Mucosa of rectum (tissue), 2 donors: ENCODE data around the gene ZNF8.
"Not testable (repeated sequence)": the region's sequence is repeated elsewhere in the genome, so short reads cannot be mapped to it uniquely, and the experiment has no call there.

Experiments
- H3K27ac ChIP-seq, 2 donors: one replicate each; pipeline ENCODE4 v1.7.0; 2013; ENCODE audit warnings: inconsistent platforms in 2 of 2, low read depth in 2 of 2, low read length in 2 of 2
- H3K27me3 ChIP-seq, 2 donors: one replicate each; pipeline ENCODE4 v1.7.0; 2013; ENCODE audit warnings: low read length in 2 of 2; ENCODE audit not compliant: control insufficient read depth in 2 of 2, insufficient read depth in 2 of 2
- H3K36me3 ChIP-seq, 2 donors: one replicate each; pipeline ENCODE4 v1.7.0; 2013; ENCODE audit warnings: low read length in 2 of 2; ENCODE audit not compliant: control insufficient read depth in 2 of 2, insufficient read depth in 2 of 2
- H3K4me1 ChIP-seq, 2 donors: one replicate each; pipeline ENCODE4 v1.7.0; 2013; ENCODE audit warnings: low read length in 2 of 2, mild to moderate bottlenecking in 1 of 2; ENCODE audit not compliant: control insufficient read depth in 2 of 2, insufficient read depth in 2 of 2
- H3K4me3 ChIP-seq, 2 donors: one replicate each; pipeline ENCODE4 v1.7.0; 2013; ENCODE audit warnings: low read length in 2 of 2
- H3K9ac ChIP-seq, 2 donors: one replicate each; pipeline ENCODE4 v1.7.0; 2013; ENCODE audit warnings: low read length in 2 of 2, low read depth in 1 of 2, mild to moderate bottlenecking in 1 of 2
- H3K9me3 ChIP-seq, 2 donors: one replicate each; pipeline ENCODE4 v1.7.0; 2013; ENCODE audit warnings: low read length in 2 of 2; ENCODE audit not compliant: control insufficient read depth in 2 of 2
- donor health status: healthy.
- donor health status: Normal muscosa, but diverticular disease.

ZNF8 gene

GRCh38 chr19:58278541-58279041, at the start of gene ZNF8:
Gene ZNF8, plus strand, starts transcription at chr19:58278955. Its CDS starts 127 bp downstream, at chr19:58279082.
- Histone ChIP-seq H3K9ac (peak within 1 kb of the TSS; percentile 68 to 81), H3K27ac (peak within 1 kb of the TSS; percentile 74 to 84), H3K4me3 (peak within 1 kb of the TSS; percentile 84 to 88), H3K9me3 (peaks cover 8 to 10% of the 10 kb centered on the region in 2 donors), H3K27me3 (no peaks in the 10 kb centered on the region), H3K4me1 (peaks cover 3 to 4% of the 10 kb centered on the region in 2 donors), H3K36me3 (no peaks in the 10 kb centered on the region)

- Histone ChIP-seq H3K4me1 (peaks cover 6% of the 10 kb centered on the region in 2 donors), H3K4me3 (peak overlapping the region; percentile 72 to 88), H3K9ac (peak overlapping the region; percentile 70 to 79), H3K36me3 (peaks cover 35 to 44% of the 10 kb centered on the region in 2 donors), H3K9me3 (peaks cover 24% of the 10 kb centered on the region in 2 donors), H3K27me3 (no peaks in the 10 kb centered on the region), H3K27ac (no peak overlapping the region)
Observed at GRCh38 chr19:58229255-58229639, 49.5 kb upstream of the ZNF8 start.

GRCh38 chr19:58237324-58237723, 41.4 kb upstream of the ZNF8 start:
- Histone ChIP-seq H3K36me3 (peaks cover 40 to 65% of the 10 kb centered on the region in 2 donors), H3K9ac (no peak overlapping the region), H3K27ac (no peak overlapping the region), H3K4me1 (no peaks in the 10 kb centered on the region), H3K27me3 (no peaks in the 10 kb centered on the region), H3K4me3 (peak overlapping the region in 1 of 2 donors; percentile 4), H3K9me3 (peaks cover 35 to 46% of the 10 kb centered on the region in 2 donors)

GRCh38 chr19:58243351-58243750, 35.4 kb upstream of the ZNF8 start:
- H3K27me3 ChIP-seq, result no peaks in the 10 kb centered on the region
- H3K36me3 ChIP-seq, result peaks cover 55 to 69% of the 10 kb centered on the region in 2 donors
- peaks cover 55 to 59% of the 10 kb centered on the region in 2 donors for H3K9me3 ChIP-seq
- no peak overlapping the region for H3K27ac ChIP-seq
- H3K4me3 ChIP-seq, result no peak overlapping the region
- no peaks in the 10 kb centered on the region for H3K4me1 ChIP-seq
- H3K9ac ChIP-seq, result no peak overlapping the region

- no peak overlapping the region for H3K9ac ChIP-seq
- no peaks in the 10 kb centered on the region for H3K4me1 ChIP-seq
- peaks cover 61 to 86% of the 10 kb centered on the region in 2 donors for H3K36me3 ChIP-seq
- H3K27ac ChIP-seq, result no peak overlapping the region
- no peaks in the 10 kb centered on the region for H3K27me3 ChIP-seq
- H3K9me3 ChIP-seq, result peaks cover 58 to 60% of the 10 kb centered on the region in 2 donors
- peak overlapping the region; percentile 22 to 38 for H3K4me3 ChIP-seq
Observed at GRCh38 chr19:58248886-58249285, 29.9 kb upstream of the ZNF8 start.

- Histone ChIP-seq H3K9me3 (peaks cover 51 to 60% of the 10 kb centered on the region in 2 donors), H3K36me3 (peaks cover 52 to 79% of the 10 kb centered on the region in 2 donors), H3K9ac (no peak overlapping the region), H3K27ac (no peak overlapping the region), H3K27me3 (no peaks in the 10 kb centered on the region), H3K4me1 (no peaks in the 10 kb centered on the region), H3K4me3 (no peak overlapping the region)
Observed at GRCh38 chr19:58252102-58252685, 26.6 kb upstream of the ZNF8 start.

GRCh38 chr19:58258259-58258658, 20.5 kb upstream of the ZNF8 start:
- not testable (repeated sequence) for H3K27me3 ChIP-seq, H3K27ac ChIP-seq, H3K4me1 ChIP-seq, H3K9ac ChIP-seq
- Histone ChIP-seq H3K4me3 (peak overlapping the region; percentile 32 to 38), H3K36me3 (peaks cover 55 to 73% of the 10 kb centered on the region in 2 donors), H3K9me3 (peaks cover 73 to 80% of the 10 kb centered on the region in 2 donors)

GRCh38 chr19:58261600-58261967, 17.2 kb upstream of the ZNF8 start:
- peak overlapping the region; percentile 33 to 46 for H3K4me3 ChIP-seq
- no peak overlapping the region for H3K9ac ChIP-seq
- peaks cover 38 to 59% of the 10 kb centered on the region in 2 donors for H3K36me3 ChIP-seq
- no peaks in the 10 kb centered on the region for H3K27me3 ChIP-seq
- no peaks in the 10 kb centered on the region for H3K4me1 ChIP-seq
- peaks cover 68 to 73% of the 10 kb centered on the region in 2 donors for H3K9me3 ChIP-seq
- H3K27ac ChIP-seq, result no peak overlapping the region

- Histone ChIP-seq H3K4me1 (no peaks in the 10 kb centered on the region), H3K4me3 (peak overlapping the region; percentile 19 to 46), H3K27ac (no peak overlapping the region), H3K9ac (no peak overlapping the region), H3K36me3 (peaks cover 38 to 58% of the 10 kb centered on the region in 2 donors), H3K9me3 (peaks cover 71 to 76% of the 10 kb centered on the region in 2 donors), H3K27me3 (no peaks in the 10 kb centered on the region)
Observed at GRCh38 chr19:58261968-58262921, 16.5 kb upstream of the ZNF8 start.

GRCh38 chr19:58262922-58263296, 15.8 kb upstream of the ZNF8 start:
- peaks cover 34 to 52% of the 10 kb centered on the region in 2 donors for H3K36me3 ChIP-seq

More at GRCh38 chr19:58262922-58263296, 15.8 kb upstream of the ZNF8 start:
- Histone ChIP-seq H3K4me3 (peak overlapping the region; percentile 9 to 46), H3K9me3 (peaks cover 66 to 69% of the 10 kb centered on the region in 2 donors), H3K4me1 (no peaks in the 10 kb centered on the region), H3K27ac (no peak overlapping the region), H3K27me3 (no peaks in the 10 kb centered on the region), H3K9ac (no peak overlapping the region)
